Fibroblast of skin of abdomen (primary cell): ENCODE results near the gene MPST.
A peak's percentile ranks its signal among the peaks of the same experiment; 100 is the strongest.
"Not testable (repeated sequence)": the region's sequence is repeated elsewhere in the genome, so short reads cannot be mapped to it uniquely, and the experiment has no call there.

Experiments
- DNase-seq: peaks from one replicate; pipeline ENCODE4 v3.0.0-alpha.2; 2013

The MPST gene

DNA sequence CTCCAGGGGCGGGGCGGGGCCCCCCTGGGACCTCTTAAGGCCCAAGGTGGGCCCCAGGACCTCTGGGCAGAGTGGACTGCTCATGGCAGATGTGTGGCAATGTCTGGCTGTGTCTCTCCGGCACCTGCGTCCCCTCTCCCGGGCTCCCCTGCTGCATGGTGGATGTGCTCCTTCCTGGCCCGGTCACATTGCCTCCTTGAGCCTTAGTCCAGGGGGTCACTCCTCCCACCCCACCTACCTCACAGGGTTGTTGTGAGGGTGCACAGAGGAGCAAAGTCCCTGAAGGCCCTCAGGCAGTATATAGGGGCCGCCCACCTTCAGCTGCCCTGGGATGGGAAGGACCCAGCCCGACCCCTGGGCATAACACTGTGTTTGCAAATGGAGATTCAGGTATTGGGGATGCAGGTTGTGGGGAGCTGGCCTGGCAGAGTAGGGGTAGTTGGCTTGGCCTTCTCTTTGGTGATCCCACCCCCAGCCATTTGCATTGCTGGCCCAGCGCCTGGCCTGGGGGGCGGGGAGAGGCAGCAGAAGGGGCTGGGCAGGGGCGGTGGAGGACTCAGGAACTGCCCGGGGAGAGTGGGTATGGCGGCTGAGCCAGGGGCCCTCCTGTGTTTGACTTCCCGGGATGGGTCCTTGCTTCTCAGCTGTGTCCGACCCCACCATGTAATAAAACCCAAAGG, 43.3 kb downstream of the MPST start:
- no peak for DNase-seq

DNA sequence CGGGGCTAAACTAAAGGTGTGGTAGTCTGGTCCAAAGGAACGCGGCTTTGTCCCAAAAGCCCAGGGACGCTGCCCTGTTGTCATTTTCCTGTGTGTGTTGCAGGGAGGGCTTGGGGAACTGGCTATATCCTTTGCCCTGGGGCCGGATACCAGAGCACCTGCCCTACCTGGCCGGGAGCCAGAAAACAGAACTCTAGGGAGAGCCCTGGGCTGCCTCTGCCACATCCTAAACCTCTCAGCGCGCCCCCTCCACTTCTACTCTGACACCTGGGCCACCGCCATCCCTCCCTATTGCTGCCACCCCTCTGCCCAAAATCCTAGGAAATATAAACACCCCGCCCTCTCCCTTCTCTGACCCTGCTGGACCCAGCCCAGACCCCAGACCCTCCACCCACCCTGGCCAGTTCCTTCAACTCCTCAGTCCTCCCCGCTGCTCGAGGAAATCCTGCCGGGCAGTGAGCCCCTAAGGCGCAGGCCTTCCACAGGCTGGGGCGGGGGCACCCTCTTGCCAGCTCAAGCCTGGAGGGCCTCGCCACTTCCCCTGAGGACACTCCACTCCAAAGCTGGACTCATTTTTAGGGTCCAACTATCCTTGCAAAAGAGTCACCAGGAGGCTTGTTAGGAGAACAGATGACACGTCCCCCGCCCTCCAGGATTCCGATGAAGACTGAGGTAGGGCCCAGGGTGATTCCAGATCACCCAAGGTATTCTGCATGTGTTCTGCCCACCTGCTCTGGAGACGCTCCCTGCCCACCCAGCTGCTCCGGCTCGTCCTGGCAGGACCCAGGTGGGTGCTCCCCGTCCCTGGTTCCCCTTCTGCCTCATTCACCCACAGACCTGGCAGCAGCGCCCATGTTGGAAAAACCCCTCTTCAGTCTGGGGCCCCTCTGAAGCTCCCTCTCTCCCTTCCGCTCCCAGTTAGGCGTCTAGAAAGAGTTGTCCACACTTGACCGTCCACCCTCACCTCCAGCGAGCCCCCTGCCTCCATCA, 44.2 kb downstream of the MPST start:
- DNase-seq, result no peak

DNA sequence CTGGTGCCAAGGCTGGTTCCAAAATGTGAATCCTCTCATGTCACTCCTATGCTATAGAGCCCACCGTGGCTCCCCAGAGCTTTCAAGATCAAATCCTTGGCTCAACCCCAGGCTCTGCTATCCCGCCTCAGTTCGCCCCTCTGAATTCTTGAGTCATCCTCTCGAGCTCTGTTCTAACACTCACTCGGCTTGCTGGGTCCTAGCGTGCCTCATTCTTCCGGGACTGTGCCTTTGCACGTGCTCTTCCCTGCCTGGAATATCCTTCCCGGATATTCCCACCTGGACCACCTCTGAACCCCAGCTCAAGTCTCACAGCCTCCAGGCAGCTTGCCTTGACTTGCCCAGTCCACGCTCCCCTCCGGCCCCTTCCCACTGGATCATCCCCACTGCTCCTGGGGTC, 45.0 kb downstream of the MPST start:
- no peak for DNase-seq

DNA sequence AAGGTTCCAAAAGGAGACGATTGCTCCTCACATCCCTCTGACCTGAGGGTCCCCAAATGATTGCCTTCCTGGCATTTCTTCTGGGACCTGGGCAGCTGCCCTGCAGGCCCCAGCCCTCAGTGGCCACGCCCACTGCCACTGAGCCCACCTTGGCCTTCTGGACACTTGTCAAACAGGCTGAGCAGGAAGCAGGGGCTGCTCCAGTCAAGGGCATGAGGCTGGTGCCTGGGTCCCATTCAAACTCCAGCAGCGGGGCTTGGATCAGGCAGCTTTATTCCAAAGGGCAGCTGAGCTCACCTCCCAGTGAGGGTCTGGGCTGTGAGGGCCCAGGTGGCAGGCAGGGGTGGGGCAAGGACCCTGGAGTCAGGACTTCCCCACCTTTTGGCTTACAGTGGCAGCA, 45.6 kb downstream of the MPST start:
- DNase-seq, result no peak

DNA sequence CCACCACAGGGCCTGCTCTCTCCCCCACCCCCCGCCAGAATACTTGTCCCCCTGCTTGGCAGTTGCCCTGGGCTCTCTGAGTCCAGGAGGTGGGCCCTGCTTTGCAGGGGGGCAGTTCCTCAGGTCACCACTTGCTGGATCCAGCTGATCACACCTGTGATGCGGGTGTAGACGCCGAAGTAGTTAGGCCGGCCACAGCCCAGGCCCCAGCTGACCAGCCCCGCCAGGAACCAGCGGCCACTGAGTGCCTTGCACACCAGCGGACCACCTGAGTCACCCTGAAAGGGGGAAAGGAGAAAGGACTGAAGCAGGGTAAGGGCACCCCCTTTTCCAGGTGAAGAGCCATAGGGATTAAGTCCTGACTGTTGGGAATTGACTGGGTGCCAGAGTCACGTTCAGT, 46.4 kb downstream of the MPST start:
- no peak for DNase-seq

DNA sequence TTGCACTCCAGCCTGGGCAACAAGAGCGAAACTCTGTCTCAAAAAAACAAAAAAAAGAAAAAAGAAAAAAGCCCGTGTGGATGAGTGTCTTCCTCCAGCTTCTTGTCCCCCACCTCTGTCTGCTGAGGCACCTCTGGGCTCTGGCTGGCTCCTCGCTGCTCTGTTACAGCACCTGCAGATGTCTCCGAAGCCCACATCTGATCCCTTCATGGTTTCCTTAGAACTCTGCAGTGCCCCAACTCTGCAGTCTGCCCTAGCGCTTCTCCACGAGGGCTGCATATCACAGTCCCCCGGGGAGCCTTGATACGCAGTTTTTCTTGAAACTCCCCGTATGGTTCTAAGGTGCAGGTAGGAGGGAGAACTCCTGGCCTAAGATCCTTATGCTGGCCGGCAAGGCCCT, 47.9 kb downstream of the MPST start:
- no peak for DNase-seq

DNA sequence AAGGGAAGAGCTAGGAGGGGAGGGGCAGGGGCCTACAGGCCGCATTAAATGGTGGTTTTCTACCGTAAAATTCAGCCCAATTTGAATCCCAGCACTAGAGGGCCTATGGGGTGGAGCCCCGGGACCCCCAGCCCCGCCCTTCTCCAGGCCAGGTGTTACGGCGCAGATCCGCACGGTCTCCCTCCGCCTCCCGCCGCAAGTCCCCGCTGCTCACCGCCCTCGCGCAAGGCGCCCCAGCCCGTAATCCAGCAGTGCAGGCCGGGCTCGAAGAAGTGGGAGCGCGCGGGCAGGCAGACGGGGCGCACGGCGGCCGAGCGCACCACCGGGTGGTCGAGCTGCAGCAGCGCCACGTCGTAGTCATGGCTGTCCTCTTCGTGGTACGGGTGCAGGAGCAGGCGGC, 49.3 kb downstream of the MPST start:
- no peak for DNase-seq

DNA sequence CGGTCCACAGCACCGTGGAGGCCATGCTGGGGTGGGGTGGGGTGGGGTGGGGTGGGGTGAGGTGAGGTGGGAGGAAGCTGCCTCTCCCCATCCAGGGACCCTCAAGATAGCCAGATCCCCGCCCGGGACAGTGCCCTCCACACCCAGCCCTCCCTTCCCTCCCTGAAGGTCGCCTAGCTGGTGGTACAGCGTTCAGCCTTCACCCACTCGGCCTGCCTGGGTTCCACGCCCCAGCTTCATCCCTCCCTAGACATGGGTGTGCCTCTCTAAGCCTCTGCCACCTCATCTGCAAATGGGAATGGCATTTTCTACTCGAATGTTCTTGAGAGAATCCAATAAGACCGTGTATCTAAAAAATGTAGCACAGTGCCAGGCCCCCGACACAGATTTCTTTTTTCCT, 49.8 kb downstream of the MPST start:
- no peak for DNase-seq

DNA sequence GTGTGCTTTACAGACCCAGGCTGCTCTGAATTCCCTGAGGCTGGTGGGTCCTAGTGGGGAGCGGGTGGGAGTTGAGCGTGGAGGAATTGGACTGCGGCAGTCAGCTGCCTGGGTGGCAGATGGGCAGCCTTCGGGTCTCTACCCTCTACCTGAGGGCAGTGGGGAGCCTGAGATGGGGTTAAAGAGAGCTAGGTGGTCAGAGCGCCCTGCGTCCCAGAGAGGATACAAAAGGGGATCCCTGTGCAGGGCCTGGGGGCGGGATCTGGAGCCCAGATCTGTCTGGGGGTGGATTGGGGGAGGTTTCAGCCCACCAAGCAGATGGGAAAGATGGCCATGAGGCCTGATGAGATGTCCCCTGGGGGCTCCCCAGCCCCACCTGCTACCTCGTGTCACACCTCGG, 50.2 kb downstream of the MPST start:
- DNase-seq, result no peak

DNA sequence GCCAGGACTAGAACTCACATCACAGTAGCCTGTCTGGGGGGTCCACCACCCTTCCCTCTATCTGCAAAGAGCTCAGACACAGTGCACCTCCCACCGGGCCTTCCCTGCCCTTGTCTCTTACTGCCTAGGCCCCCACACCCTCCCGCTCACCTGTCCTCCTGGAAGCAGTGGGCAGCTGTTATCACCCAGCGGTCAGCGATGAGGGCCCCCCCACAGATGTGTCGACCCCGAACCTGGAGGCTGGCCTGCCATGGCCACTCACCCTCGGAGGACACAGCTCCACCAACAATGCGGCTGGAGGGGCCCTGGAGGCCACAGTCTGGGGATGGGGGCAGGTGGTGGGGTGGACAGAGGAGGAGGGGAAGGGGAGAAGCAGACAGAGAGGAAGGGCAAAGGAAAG, 50.8 kb downstream of the MPST start:
- no peak for DNase-seq

DNA sequence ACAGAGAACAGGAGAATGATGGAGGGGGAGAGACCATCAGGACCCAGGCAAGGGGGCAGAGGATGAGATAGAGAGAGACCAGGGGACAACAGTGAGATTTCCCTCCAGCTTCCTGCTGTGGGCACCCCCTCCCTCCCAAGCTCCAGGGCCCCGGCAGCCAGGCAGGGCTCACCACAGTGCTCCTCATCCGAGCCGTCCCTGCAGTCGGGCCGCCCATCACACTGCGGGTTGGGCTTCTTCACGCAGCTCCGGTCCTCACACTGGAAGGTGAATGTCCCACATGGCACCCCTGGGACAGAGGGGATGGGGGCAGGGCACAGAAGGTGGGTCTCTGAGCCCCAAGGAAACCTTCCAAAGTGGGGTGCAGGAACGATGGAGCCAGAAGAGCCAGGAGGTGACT, 51.2 kb downstream of the MPST start:
- no peak for DNase-seq

DNA sequence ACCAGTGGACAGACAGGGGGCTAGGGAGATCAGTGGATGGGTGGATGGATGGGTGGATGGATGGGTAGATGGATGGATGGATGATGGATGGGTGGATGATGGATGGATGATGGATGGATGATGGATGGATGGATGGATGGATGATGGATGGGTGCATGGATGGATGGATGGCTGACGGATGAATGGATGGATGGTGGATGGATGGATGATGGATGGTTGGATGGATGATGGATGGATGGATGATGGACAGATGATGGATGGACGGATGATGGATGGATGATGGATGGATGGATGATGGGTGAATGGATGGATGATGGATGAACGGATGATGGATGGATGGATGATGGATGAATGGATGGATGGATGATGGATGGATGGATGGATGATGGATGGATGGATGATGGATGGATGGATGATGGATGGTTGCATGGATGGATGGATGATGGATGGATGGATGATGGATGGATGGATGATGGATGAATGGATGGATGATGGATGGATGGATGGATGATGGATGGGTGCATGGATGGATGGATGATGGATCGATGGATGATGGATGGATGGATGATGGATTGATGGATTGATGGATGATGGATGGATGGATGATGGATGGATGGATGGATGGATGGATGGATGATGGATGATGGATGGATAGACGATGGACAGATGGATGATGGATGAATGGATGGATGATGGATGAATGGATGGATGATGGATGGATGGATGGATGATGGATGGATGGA, 52.5 kb downstream of the MPST start:
- not testable (repeated sequence) for DNase-seq

DNA sequence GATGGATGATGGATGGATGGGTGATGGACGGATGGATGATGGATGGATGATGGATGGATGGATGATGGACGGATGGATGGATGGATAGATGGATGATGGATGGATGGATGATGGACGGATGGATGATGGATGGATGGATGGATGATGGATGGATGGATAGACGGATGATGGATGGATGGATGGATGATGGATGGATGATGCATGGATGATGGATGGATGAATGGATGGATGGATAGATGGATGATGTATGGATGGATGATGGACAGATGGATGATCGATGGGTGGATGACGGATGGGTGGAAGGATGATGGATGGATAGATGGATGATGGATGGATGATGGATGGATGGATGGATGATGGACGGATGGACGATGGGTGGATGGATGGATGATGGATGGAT, 53.1 kb downstream of the MPST start:
- DNase-seq, result no peak

DNA sequence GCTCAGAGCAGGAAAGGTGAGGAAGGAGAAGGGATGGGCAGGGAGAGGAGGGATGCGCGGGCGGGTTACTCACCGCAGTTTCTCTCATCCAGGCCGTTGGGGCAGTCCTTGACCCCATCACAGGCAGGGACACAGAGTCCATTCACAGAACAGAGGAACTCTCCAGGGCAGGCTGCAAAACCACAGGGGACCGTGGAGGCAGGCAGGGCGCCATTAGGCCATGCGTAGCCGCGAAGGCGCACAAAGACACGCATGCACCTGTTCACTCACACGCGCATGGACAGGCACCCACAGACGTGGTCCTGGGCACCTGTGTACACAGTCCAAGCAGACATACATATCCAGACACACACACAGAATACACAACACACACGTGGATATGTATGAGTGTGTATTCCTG, 55.0 kb downstream of the MPST start:
- DNase-seq, result no peak

DNA sequence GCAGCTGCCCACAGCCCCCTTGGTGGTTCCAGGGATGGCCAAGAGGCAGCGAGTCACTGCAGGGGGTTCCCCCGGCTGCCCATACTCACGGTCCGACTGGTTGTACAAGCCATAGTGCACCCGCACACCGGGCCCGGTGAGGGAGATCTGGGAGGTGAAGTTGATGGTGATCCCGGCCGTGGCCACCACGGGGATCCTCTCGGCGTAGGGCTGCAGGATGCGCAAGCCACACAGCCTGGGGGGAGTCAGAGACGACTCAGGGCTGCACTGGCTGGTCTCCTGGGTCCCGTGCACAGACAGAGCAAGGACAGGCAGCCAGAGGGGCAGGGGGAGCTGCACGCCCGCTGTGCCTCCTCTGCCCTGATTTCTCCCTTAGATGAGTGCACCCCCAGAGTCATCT, 55.5 kb downstream of the MPST start:
- DNase-seq, result no peak

DNA sequence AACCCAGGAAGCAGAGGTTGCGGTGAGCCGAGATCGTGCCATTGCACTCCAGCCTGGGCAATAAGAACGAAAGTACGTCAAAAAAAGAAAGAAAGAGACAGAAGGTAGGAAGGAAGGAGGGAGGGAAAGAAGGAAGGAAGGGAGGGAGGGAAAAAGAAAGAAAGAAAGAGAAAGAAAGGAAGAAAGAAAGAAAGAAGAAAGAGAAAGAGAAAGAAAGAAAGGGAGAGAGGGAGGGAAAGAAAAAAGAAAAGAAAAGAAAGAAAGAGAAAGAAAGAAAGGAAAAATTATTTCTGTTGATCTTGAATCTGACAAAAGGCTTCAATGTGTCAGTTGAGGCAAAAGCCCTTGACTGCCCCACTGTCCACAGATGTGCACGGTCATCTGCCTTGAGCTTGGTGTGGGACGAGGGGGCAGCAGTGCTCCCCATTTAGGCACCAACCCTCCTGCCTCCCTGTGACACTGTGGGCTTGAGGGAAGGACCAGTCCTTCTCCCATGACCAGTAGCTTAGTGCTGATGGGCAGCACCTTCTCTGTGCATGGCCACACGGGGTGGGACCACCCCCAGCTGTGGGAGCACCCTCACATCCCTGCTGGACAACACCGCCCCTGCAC, 56.4 kb downstream of the MPST start:
- no peak for DNase-seq

DNA sequence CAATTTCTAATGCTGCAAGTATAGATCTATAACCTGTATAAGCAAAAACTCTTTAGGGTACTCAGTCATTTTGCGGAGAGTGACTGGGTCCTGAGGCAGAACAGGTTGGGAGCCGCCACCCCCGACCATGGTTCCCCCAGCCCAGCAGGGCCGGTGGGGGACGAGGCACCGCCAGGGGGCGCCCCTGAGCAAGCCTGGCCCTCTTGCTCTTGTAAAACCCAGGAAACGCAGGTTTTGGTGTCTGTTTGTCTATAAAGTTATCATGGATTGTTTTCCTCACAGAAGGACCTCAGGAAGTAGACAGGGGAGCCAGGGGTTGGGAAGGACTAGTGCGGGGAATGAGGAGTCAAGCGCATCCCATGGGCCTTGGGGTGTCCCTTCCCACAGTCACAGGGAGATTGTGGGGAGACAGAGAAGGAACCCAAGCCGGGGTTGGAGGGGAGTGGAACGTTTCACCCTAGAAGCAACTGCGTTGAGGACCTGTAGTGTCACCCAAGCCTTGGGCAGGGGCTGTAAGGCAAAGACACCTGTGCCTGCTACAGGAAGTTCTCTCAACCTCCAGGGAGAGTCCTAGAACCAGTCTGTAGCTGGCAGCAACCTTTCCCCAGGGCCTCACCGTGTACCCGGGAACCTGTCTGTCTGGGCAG, 58.4 kb downstream of the MPST start:
- DNase-seq, result peak; percentile 25

DNA sequence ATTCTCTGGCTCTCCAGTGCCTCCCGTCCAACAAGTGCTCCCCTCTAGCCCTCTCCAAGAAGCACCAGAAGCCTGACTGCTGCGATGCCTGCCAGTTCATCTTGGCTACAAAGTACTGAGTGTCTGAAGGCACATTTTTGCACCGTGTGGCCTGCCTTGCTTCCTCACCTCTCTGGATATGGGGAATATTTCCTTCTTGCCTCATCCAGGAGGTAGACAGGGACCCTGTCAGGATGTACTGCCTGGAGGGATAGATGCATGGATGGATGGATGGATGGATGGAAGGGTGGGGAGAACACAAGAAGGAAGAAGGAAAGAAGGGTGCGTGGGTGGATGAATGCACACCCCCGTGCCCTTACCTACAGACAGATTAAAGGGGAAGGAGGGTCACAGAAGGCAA, 59.6 kb downstream of the MPST start:
- no peak for DNase-seq
